ENCODE measurements around the gene ZC3H8. TPM values are rescaled to one million over a fixed set of nuclear protein-coding genes. Genes with fewer than 3 reads are reported as not detected.

Gene ZC3H8
- polyA plus RNA-seq, 1 donor from 2014 or later: 18.3 TPM

- H3K27ac Mint-ChIP-seq: no peak overlapping the region
- no peaks in the 10 kb centered on the region for H3K9me3 Mint-ChIP-seq
- H3K36me3 Mint-ChIP-seq: peaks cover 2% of the 10 kb centered on the region
- H3K27me3 Mint-ChIP-seq: peaks cover 18% of the 10 kb centered on the region
- H3K4me1 Mint-ChIP-seq: peaks cover 0 to 2% (median 0%) of the 10 kb centered on the region in 3 donors
- H3K4me3 Mint-ChIP-seq: no peak overlapping the region
These were observed 80.5 kb downstream of the ZC3H8 start for GRCh38 chr2:112174383-112174782.

GRCh38 chr2:112173646-112174319 is 81.1 kb downstream of the ZC3H8 start:
- peaks cover 0 to 2% (median 0%) of the 10 kb centered on the region in 3 donors for H3K4me1 Mint-ChIP-seq
- no peak overlapping the region for H3K27ac Mint-ChIP-seq
- H3K9me3 Mint-ChIP-seq: no peaks in the 10 kb centered on the region
- H3K36me3 Mint-ChIP-seq: peaks cover 2% of the 10 kb centered on the region
- H3K27me3 Mint-ChIP-seq: peaks cover 18% of the 10 kb centered on the region
- no peak overlapping the region for H3K4me3 Mint-ChIP-seq

- Mint-ChIP-seq H3K9me3 (no peaks in the 10 kb centered on the region), H3K4me1 (peaks cover 0 to 3% (median 0%) of the 10 kb centered on the region in 3 donors), H3K4me3 (no peak overlapping the region), H3K27ac (no peak overlapping the region), H3K36me3 (peaks cover 2% of the 10 kb centered on the region), H3K27me3 (peaks cover 4% of the 10 kb centered on the region)
These were observed 84.3 kb downstream of the ZC3H8 start for GRCh38 chr2:112170495-112170894.

- no peaks in the 10 kb centered on the region for H3K9me3 Mint-ChIP-seq
- H3K4me1 Mint-ChIP-seq: peaks cover 0 to 3% (median 0%) of the 10 kb centered on the region in 3 donors
- H3K4me3 Mint-ChIP-seq: no peak overlapping the region
- no peak overlapping the region for H3K27ac Mint-ChIP-seq
- peaks cover 2% of the 10 kb centered on the region for H3K36me3 Mint-ChIP-seq
- H3K27me3 Mint-ChIP-seq: peaks cover 5% of the 10 kb centered on the region
These were observed 86.3 kb downstream of the ZC3H8 start for GRCh38 chr2:112168422-112169124.

- Mint-ChIP-seq H3K27me3 (peaks cover 5% of the 10 kb centered on the region), H3K27ac (no peak overlapping the region), H3K4me1 (peaks cover 0 to 3% (median 0%) of the 10 kb centered on the region in 3 donors), H3K4me3 (no peak overlapping the region), H3K9me3 (no peaks in the 10 kb centered on the region), H3K36me3 (peaks cover 2% of the 10 kb centered on the region)
These were observed 87.9 kb downstream of the ZC3H8 start for GRCh38 chr2:112166806-112167499.

- Mint-ChIP-seq H3K27me3 (peaks cover 1% of the 10 kb centered on the region), H3K36me3 (no peaks in the 10 kb centered on the region), H3K27ac (no peak overlapping the region), H3K9me3 (no peaks in the 10 kb centered on the region), H3K4me3 (no peak overlapping the region), H3K4me1 (peaks cover 0 to 2% (median 1%) of the 10 kb centered on the region in 3 donors)
These were observed 89.5 kb downstream of the ZC3H8 start for GRCh38 chr2:112165296-112165695.

GRCh38 chr2:112164876-112165275 is 90.0 kb downstream of the ZC3H8 start:
- peaks cover 0 to 3% (median 1%) of the 10 kb centered on the region in 3 donors for H3K4me1 Mint-ChIP-seq
- H3K27ac Mint-ChIP-seq: no peak overlapping the region
- H3K27me3 Mint-ChIP-seq: peaks cover 1% of the 10 kb centered on the region
- no peak overlapping the region for H3K4me3 Mint-ChIP-seq
- H3K36me3 Mint-ChIP-seq: no peaks in the 10 kb centered on the region
- no peaks in the 10 kb centered on the region for H3K9me3 Mint-ChIP-seq

GRCh38 chr2:112163541-112163981 is 91.3 kb downstream of the ZC3H8 start:
- peaks cover 3% of the 10 kb centered on the region for H3K27me3 Mint-ChIP-seq
- H3K36me3 Mint-ChIP-seq: no peaks in the 10 kb centered on the region
- no peaks in the 10 kb centered on the region for H3K9me3 Mint-ChIP-seq
- peaks cover 8 to 11% (median 11%) of the 10 kb centered on the region in 3 donors for H3K4me1 Mint-ChIP-seq
- H3K27ac Mint-ChIP-seq: peak overlapping the region in 2 of 3 donors; percentile 42 to 76
- H3K4me3 Mint-ChIP-seq: peak overlapping the region in 1 of 4 donors; percentile 7

GRCh38 chr2:112162956-112163355 is 91.9 kb downstream of the ZC3H8 start:
- peaks cover 8 to 11% (median 9%) of the 10 kb centered on the region in 3 donors for H3K4me1 Mint-ChIP-seq

GRCh38 chr2:112162341-112162740 is 92.5 kb downstream of the ZC3H8 start:
- Mint-ChIP-seq H3K9me3 (no peaks in the 10 kb centered on the region), H3K27me3 (peaks cover 3% of the 10 kb centered on the region)

More at GRCh38 chr2:112162956-112163355, 91.9 kb downstream of the ZC3H8 start:
- H3K4me3 Mint-ChIP-seq: no peak overlapping the region
- H3K27ac Mint-ChIP-seq: no peak overlapping the region
- no peaks in the 10 kb centered on the region for H3K36me3 Mint-ChIP-seq
- H3K27me3 Mint-ChIP-seq: peaks cover 3% of the 10 kb centered on the region
- no peaks in the 10 kb centered on the region for H3K9me3 Mint-ChIP-seq

More at GRCh38 chr2:112162341-112162740, 92.5 kb downstream of the ZC3H8 start:
- Mint-ChIP-seq H3K27ac (no peak overlapping the region), H3K4me3 (no peak overlapping the region), H3K36me3 (no peaks in the 10 kb centered on the region), H3K4me1 (peaks cover 8 to 11% (median 9%) of the 10 kb centered on the region in 3 donors)

Other genes with a start within 250 kb of the ZC3H8 start
- 11.0 TPM for gene TMEM87B, start 199.8 kb downstream of the ZC3H8 start, polyA plus RNA-seq
- 0.20 TPM for gene FBLN7, start 116.7 kb downstream of the ZC3H8 start, polyA plus RNA-seq
- gene ZC3H6, start 20.6 kb upstream of the ZC3H8 start, polyA plus RNA-seq: 7.5 TPM
- 3.8 TPM for gene RGPD8, start 178.6 kb upstream of the ZC3H8 start, polyA plus RNA-seq
- 1.3 TPM for gene TTL, start 227.1 kb upstream of the ZC3H8 start, polyA plus RNA-seq

All from IgD-negative memory B cell (primary cell).